Bronchial epithelial cell (primary cell): ENCODE data around the gene ADAMTS3. TPM values are rescaled to one million over a fixed set of nuclear protein-coding genes. Genes with fewer than 3 reads are reported as not detected.

ENCODE experiments used
- DNase-seq: peaks from one replicate; pipeline ENCODE4 v3.0.0-alpha.2; 2010; ENCODE audit warnings: low read depth
- FAIRE-seq: peaks from 2 replicates; lab custom pipeline; 2011; peaks lifted over from hg19 to GRCh38; lab: Jason Lieb, UNC
- H3K27me3 ChIP-seq: 2 replicates; pipeline ENCODE4 v1.5.1; 2011; ENCODE audit warnings: low read length; ENCODE audit not compliant: control insufficient read depth, insufficient read depth
- H3K36me3 ChIP-seq: 2 replicates; pipeline ENCODE4 v1.5.1; 2011; ENCODE audit warnings: low read length; ENCODE audit not compliant: control insufficient read depth, insufficient read depth
- H3K4me3 ChIP-seq: 2 replicates; pipeline ENCODE4 v1.5.1; 2011; ENCODE audit warnings: mild to moderate bottlenecking, low read depth, low read length, control low read depth
- CTCF ChIP-seq: IDR thresholded peaks from 2 replicates; pipeline ENCODE4 v1.5.1; 2011; ENCODE audit warnings: mild to moderate bottlenecking, moderate library complexity, low read length, control low read depth, inconsistent platforms; ENCODE audit not compliant: insufficient read depth, severe bottlenecking
- total RNA-seq: library from RNA; depleted of rRNA; stranded (reverse); fragments of >200 nt; gene quantifications from 2 replicates; pipeline ENCODE4 v1.2.1, GENCODE V29; 2014

Gene ADAMTS3
- total RNA-seq, 1 donor from 2014 or later: 0.79 TPM

GRCh38 chr4:72239487-72240116 lies 329.4 kb downstream of the ADAMTS3 start:
- no peak for FAIRE-seq
- Histone ChIP-seq H3K4me3 (no peak overlapping the region), H3K27me3 (no peaks in the 10 kb centered on the region), H3K36me3 (no peaks in the 10 kb centered on the region)
- TF ChIP-seq CTCF: no peak
- DNase-seq: no peak
